ENCODE measurements around the gene MYPN. TPM values are rescaled to one million over a fixed set of nuclear protein-coding genes. Genes with fewer than 3 reads are reported as not detected.

Gene MYPN
- total RNA-seq, 4 donors from 2014 or later: 0.16 TPM; not detected in 3

GRCh38 chr10:68253346-68253745, 144.1 kb downstream of the MYPN start:
- no peaks in the 10 kb centered on the region for H3K36me3 ChIP-seq
- no peak for DNase-seq (ENCODE audit: low spot score in 2 of 2)
- 40% methylated on average over 1 of the region's 1 CpG for WGBS
- no peak overlapping the region for H3K27ac ChIP-seq
- H3K27me3 ChIP-seq: no peaks in the 10 kb centered on the region
- H3K9me3 ChIP-seq: no peaks in the 10 kb centered on the region
- no peaks in the 10 kb centered on the region for H3K4me1 ChIP-seq
- TF ChIP-seq EP300 (IDR thresholded peaks at IDR 0.05): no peak
- no peak for TF ChIP-seq POLR2A (IDR thresholded peaks at IDR 0.05)
- TF ChIP-seq POLR2AphosphoS5 (IDR thresholded peaks at IDR 0.05): no peak
- TF ChIP-seq CTCF (IDR thresholded peaks at IDR 0.05): no peak
- no peak overlapping the region for H3K4me3 ChIP-seq

GRCh38 chr10:68261132-68261856, 152.0 kb downstream of the MYPN start:
- Histone ChIP-seq H3K27ac (no peak overlapping the region), H3K4me3 (no peak overlapping the region), H3K4me1 (no peaks in the 10 kb centered on the region), H3K27me3 (no peaks in the 10 kb centered on the region), H3K9me3 (no peaks in the 10 kb centered on the region), H3K36me3 (no peaks in the 10 kb centered on the region)
- DNase-seq (ENCODE audit: low spot score in 2 of 2): no peak
- TF ChIP-seq EP300 (IDR thresholded peaks at IDR 0.05): no peak
- no peak for TF ChIP-seq POLR2A (IDR thresholded peaks at IDR 0.05)
- TF ChIP-seq POLR2AphosphoS5 (IDR thresholded peaks at IDR 0.05): no peak
- TF ChIP-seq CTCF (IDR thresholded peaks at IDR 0.05): no peak
- WGBS: 93% methylated on average over 6 of the region's 8 CpGs

Other genes with a start within 250 kb of the MYPN start
- 10 to 100 TPM; 18.8 to 26.3 (median 20.7) TPM for gene SIRT1, start 224.8 kb upstream of the MYPN start, total RNA-seq
- 10 to 100 TPM; 25.8 to 92.1 (median 31.4) TPM for gene HERC4, start 34.2 kb upstream of the MYPN start, total RNA-seq
- not detected for gene ATOH7, start 122.6 kb downstream of the MYPN start, total RNA-seq
- 10 to 100 TPM; 29.0 to 58.5 (median 43.9) TPM for gene HNRNPH3, start 222.6 kb downstream of the MYPN start, total RNA-seq
- gene PBLD, start 223.4 kb downstream of the MYPN start, total RNA-seq: 1 to 10 TPM; 1.4 to 4.0 (median 2.8) TPM

Data from suprapubic skin (tissue), 4 donors.